A673 (cell line): ENCODE data around the gene TBC1D5. TPM values are rescaled to one million over a fixed set of nuclear protein-coding genes. Genes with fewer than 3 reads are reported as not detected.

Experiments used
- BruUV-seq: library from RNA; stranded (reverse); fragments of 400-500 nt; replicated peaks from 2 replicates; lab custom pipeline; 2021; lab: Mats Ljungman, UMichigan
- CTCF ChIA-PET: fragments of 300-600 bp; sonication (Branson Sonifier 250); formaldehyde crosslinking; loops from one replicate; lab custom pipeline; 2022; ENCODE audit warnings: antibody characterized with exemption; lab: Charles Lee
- POLR2A ChIA-PET: fragments of 300-600 bp; sonication (Branson Sonifier 250); formaldehyde crosslinking; loops from one replicate; lab custom pipeline; 2022; ENCODE audit warnings: antibody characterized with exemption; ENCODE audit not compliant: low non-redundant PET; lab: Charles Lee
- DNase-seq: peaks from one replicate; pipeline ENCODE4 v3.0.0-alpha.2; 2015; ENCODE audit warnings: low spot score
- H3K27ac ChIP-seq: fragments of 200-600 bp; sonication (generic); 2 replicates; pipeline ENCODE4 v1.5.1; 2016; ENCODE audit warnings: mixed run types, low read depth, mild to moderate bottlenecking, mixed read lengths, antibody characterized with exemption, low read length; ENCODE audit not compliant: poor library complexity, severe bottlenecking
- H3K27me3 ChIP-seq: fragments of 200-600 bp; sonication (generic); replicated peaks from 2 replicates; pipeline ENCODE4 v1.6.1; 2017; ENCODE audit warnings: mixed run types, low read depth, mild to moderate bottlenecking, mixed read lengths, antibody characterized with exemption, low read length; ENCODE audit not compliant: insufficient read depth, poor library complexity
- H3K36me3 ChIP-seq: fragments of 200-600 bp; sonication (generic); 2 replicates; pipeline ENCODE4 v1.6.1; 2016; ENCODE audit warnings: mixed run types, mild to moderate bottlenecking, mixed read lengths, antibody characterized with exemption, low read length; ENCODE audit not compliant: insufficient read depth, poor library complexity, severe bottlenecking
- H3K4me1 ChIP-seq: fragments of 200-600 bp; sonication (generic); 2 replicates; pipeline ENCODE4 v1.6.1; 2017; ENCODE audit warnings: mixed run types, mild to moderate bottlenecking, mixed read lengths, antibody characterized with exemption, low read length; ENCODE audit not compliant: insufficient read depth, poor library complexity, severe bottlenecking
- H3K4me3 ChIP-seq: fragments of 200-600 bp; sonication (generic); 2 replicates; pipeline ENCODE4 v1.5.1; 2016; ENCODE audit warnings: low read depth, mixed run types, mild to moderate bottlenecking, mixed read lengths, low read length; ENCODE audit not compliant: poor library complexity, severe bottlenecking
- H3K9me3 ChIP-seq: fragments of 200-600 bp; sonication (generic); 2 replicates; pipeline ENCODE4 v1.6.1; 2016; ENCODE audit warnings: mixed run types, low read depth, mild to moderate bottlenecking, mixed read lengths, antibody characterized with exemption, low read length; ENCODE audit not compliant: poor library complexity, severe bottlenecking
- EZH2 ChIP-seq: fragments of 200-600 bp; sonication (generic); IDR thresholded peaks from 2 replicates; pipeline ENCODE4 v1.6.1; 2017; ENCODE audit warnings: borderline replicate concordance, low read depth, mild to moderate bottlenecking, mixed read lengths, antibody characterized with exemption, low read length; ENCODE audit not compliant: poor library complexity, severe bottlenecking
- intact Hi-C: fragments of 100-400 bp; cut with micrococcal nuclease; formaldehyde crosslinking; loops from one replicate; pipeline ENCODE4 v1.10.0; 2022; ENCODE audit not compliant: unreplicated experiment
- total RNA-seq: library from RNA; stranded (reverse); gene quantifications from 2 replicates; pipeline ENCODE4 v1.2.3, GENCODE V29; 2021
- TF ChIP-seq, protein P1 (sequence below): fragments of 300-800, 200-600 bp; sonication (generic); conservative IDR thresholded peaks from 2 replicates; pipeline ENCODE4 v1.5.1; 2017; ENCODE audit warnings: low read depth, mild to moderate bottlenecking, antibody characterized with exemption, low read length, moderate library complexity, mixed read lengths

The TBC1D5 gene
- total RNA-seq, 1 experiment from 2014 or later = 40.7 TPM

DNA sequence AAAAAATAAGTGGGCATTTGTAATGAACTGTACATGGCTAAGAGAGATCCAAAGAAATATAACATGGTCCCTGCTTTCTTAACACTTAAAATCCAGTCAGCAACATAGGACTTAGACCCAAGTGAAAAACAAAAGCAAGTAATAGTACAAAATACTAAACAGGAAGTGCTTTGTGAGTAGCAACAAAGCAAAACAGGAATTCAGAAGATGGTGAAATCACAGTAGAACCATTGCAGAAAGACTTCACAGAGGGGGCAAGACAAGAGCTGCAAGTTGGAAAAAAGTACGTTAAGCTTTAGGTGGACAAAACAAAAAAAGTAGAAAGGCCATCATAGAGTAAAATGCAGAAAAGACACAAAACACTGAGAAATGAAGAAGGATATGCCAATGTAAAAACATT is 116.0 kb downstream of the TBC1D5 start:
- no peak for TF ChIP-seq EZH2
- TF ChIP-seq, protein P1, sequence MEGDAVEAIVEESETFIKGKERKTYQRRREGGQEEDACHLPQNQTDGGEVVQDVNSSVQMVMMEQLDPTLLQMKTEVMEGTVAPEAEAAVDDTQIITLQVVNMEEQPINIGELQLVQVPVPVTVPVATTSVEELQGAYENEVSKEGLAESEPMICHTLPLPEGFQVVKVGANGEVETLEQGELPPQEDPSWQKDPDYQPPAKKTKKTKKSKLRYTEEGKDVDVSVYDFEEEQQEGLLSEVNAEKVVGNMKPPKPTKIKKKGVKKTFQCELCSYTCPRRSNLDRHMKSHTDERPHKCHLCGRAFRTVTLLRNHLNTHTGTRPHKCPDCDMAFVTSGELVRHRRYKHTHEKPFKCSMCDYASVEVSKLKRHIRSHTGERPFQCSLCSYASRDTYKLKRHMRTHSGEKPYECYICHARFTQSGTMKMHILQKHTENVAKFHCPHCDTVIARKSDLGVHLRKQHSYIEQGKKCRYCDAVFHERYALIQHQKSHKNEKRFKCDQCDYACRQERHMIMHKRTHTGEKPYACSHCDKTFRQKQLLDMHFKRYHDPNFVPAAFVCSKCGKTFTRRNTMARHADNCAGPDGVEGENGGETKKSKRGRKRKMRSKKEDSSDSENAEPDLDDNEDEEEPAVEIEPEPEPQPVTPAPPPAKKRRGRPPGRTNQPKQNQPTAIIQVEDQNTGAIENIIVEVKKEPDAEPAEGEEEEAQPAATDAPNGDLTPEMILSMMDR = no peak
- Histone ChIP-seq H3K4me3 (no peak overlapping the region), H3K9me3 (no peaks in the 10 kb centered on the region), H3K27me3 (no peaks in the 10 kb centered on the region), H3K36me3 (no peaks in the 10 kb centered on the region), H3K27ac (no peak overlapping the region), H3K4me1 (no peaks in the 10 kb centered on the region)
- CTCF ChIA-PET = no interaction called here
- intact Hi-C loops = no loop called here
- BruUV-seq = no TSS peak
- DNase-seq = peak; percentile 15
- POLR2A ChIA-PET = no interaction called here

DNA sequence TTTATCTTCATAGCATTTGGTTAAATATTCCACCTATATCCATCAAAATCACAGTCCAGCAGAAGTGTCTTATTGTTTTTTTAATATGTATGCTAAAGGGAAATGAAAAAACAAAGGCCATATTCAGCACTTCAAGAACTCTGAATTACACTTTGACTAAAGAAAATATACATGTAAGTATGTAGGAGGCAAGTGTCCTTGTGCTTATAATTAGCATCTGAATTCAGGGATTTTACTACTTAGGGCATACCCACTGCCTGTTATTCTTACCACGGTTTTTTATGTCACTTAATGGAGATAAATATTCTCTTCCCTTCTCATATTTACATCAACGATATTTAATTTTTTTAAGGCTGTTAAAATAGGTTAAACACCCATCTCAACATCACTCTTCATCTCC is 117.3 kb downstream of the TBC1D5 start:
- no TSS peak for BruUV-seq
- POLR2A ChIA-PET = no interaction called here
- Histone ChIP-seq H3K4me3 (no peak overlapping the region), H3K36me3 (no peaks in the 10 kb centered on the region), H3K27me3 (no peaks in the 10 kb centered on the region), H3K27ac (no peak overlapping the region), H3K4me1 (no peaks in the 10 kb centered on the region), H3K9me3 (no peaks in the 10 kb centered on the region)
- intact Hi-C loops = no loop called here
- CTCF ChIA-PET = no interaction called here
- DNase-seq = no peak
- no peak for TF ChIP-seq EZH2
- TF ChIP-seq, protein P1 = no peak

DNA sequence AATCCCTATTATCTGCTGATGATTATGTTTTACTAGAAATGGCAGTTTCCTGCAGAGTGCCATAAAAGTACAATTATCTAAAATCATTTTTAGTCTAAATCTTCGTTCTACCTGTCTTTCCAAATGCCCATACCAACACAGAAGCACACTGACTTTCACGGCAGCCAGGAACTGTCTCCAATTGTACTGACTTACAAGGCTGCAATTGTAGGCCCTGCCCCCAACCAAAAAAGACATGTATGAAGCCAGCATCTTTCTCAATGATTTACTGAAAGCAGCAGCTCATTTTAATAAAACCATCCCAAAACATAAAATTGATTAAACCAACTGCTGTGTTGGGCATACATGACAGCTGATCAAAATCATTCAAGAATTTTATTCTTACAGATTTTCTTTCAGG is 119.0 kb downstream of the TBC1D5 start:
- no peak overlapping the region for H3K4me3 ChIP-seq
- ChIA-PET CTCF (interaction anchor here (0.7 kb wide), 1 partner anchor 119 kb away, joined by 3 read pairs; no protein-coding TSS in a partner anchor), POLR2A (no interaction called here)
- H3K27me3 ChIP-seq = no peaks in the 10 kb centered on the region
- H3K27ac ChIP-seq = no peak overlapping the region
- no peak for DNase-seq
- H3K36me3 ChIP-seq = no peaks in the 10 kb centered on the region
- H3K9me3 ChIP-seq = peaks cover 4% of the 10 kb centered on the region
- intact Hi-C loops = no loop called here
- H3K4me1 ChIP-seq = no peaks in the 10 kb centered on the region
- BruUV-seq = no TSS peak
- no peak for TF ChIP-seq EZH2
- TF ChIP-seq, protein P1 = no peak
